CD14-positive monocyte (primary cell): ENCODE results near the gene SWT1. TPM values are rescaled to one million over a fixed set of nuclear protein-coding genes. Genes with fewer than 3 reads are reported as not detected.

Source experiments
- DNase-seq, 3 donors: peaks; one replicate each; pipeline ENCODE4 v3.0.0-alpha.2; 2011 to 2022
- H2AFZ ChIP-seq: 2 replicates; pipeline ENCODE4 v1.6.0; 2012; ENCODE audit warnings: mild to moderate bottlenecking, low read depth, low read length, inconsistent platforms; ENCODE audit not compliant: insufficient read depth, poor library complexity, severe bottlenecking
- H3K27ac ChIP-seq, 2 donors: 1 replicate in 1 of 2; 2 replicates in 1 of 2; pipeline ENCODE4 v1.5.1; 2012 to 2013; ENCODE audit warnings: low read length in 2 of 2, control low read depth in 1 of 2, inconsistent platforms in 1 of 2, low read depth in 1 of 2, mild to moderate bottlenecking in 1 of 2
- H3K27me3 ChIP-seq, 2 donors: one replicate each; pipeline versions ENCODE4 v1.6.0 to v1.6.1; 2011 to 2013; ENCODE audit warnings: low read length in 2 of 2; ENCODE audit not compliant: control insufficient read depth in 2 of 2, insufficient read depth in 2 of 2
- H3K36me3 ChIP-seq, 2 donors: replicated peaks in 1 of 2; 1 replicate in 1 of 2; 2 replicates in 1 of 2; pipeline versions ENCODE4 v1.5.1 to v1.6.1; 2012 to 2013; ENCODE audit warnings: low read length in 2 of 2, control low read depth in 1 of 2, inconsistent platforms in 1 of 2, mild to moderate bottlenecking in 1 of 2; ENCODE audit not compliant: insufficient read depth in 2 of 2, control insufficient read depth in 1 of 2
- H3K4me1 ChIP-seq, 2 donors: 1 replicate in 1 of 2; 2 replicates in 1 of 2; pipeline versions ENCODE4 v1.5.1 to v1.6.1; 2012 to 2013; ENCODE audit warnings: low read length in 2 of 2, control low read depth in 1 of 2, inconsistent platforms in 1 of 2, mild to moderate bottlenecking in 1 of 2, moderate library complexity in 1 of 2; ENCODE audit not compliant: insufficient read depth in 2 of 2, control insufficient read depth in 1 of 2
- H3K4me2 ChIP-seq: replicated peaks from 2 replicates; pipeline ENCODE3; 2012; ENCODE audit warnings: low read length, moderate library complexity, mild to moderate bottlenecking; ENCODE audit not compliant: poor library complexity, severe bottlenecking; ENCODE audit errors: extremely low read depth
- H3K4me3 ChIP-seq, 3 experiments: fragments of 200-600 bp in 1 of 3; sonication (generic) in 1 of 3; replicated peaks in 1 of 3; 1 replicate in 2 of 3; 2 replicates in 1 of 3; pipeline ENCODE4 v1.5.1; 2011 to 2013; ENCODE audit warnings: low read length in 3 of 3, mild to moderate bottlenecking in 3 of 3, control low read depth in 2 of 3, low read depth in 2 of 3, inconsistent platforms in 1 of 3, moderate library complexity in 1 of 3
- H3K79me2 ChIP-seq: 2 replicates; pipeline ENCODE4 v1.6.0; 2012; ENCODE audit warnings: mild to moderate bottlenecking, control low read depth, inconsistent platforms, low read length, moderate library complexity; ENCODE audit not compliant: insufficient read depth
- H3K9ac ChIP-seq: 2 replicates; pipeline ENCODE4 v1.6.0; 2017; ENCODE audit warnings: low read length, mild to moderate bottlenecking; ENCODE audit not compliant: insufficient read depth, poor library complexity, severe bottlenecking
- H3K9me3 ChIP-seq, 2 donors: replicated peaks in 1 of 2; 1 replicate in 1 of 2; 2 replicates in 1 of 2; pipeline versions ENCODE4 v1.5.1 to v1.6.1; 2012 to 2013; ENCODE audit warnings: low read length in 2 of 2, control low read depth in 1 of 2; ENCODE audit not compliant: control insufficient read depth in 1 of 2, insufficient read depth in 1 of 2
- H4K20me1 ChIP-seq: 2 replicates; pipeline ENCODE4 v1.6.0; 2012; ENCODE audit warnings: mild to moderate bottlenecking, low read length, control low read depth, moderate library complexity; ENCODE audit not compliant: insufficient read depth
- H3K27ac Mint-ChIP-seq, 7 donors: one replicate each; pipeline ENCODE4 v1.8.0; 2020; ENCODE audit warnings: mild to moderate bottlenecking in 7 of 7, mixed read lengths in 7 of 7, moderate library complexity in 6 of 7, inconsistent platforms in 2 of 7
- H3K27me3 Mint-ChIP-seq, 3 donors: one replicate each; pipeline ENCODE4 v1.8.0; 2021 to 2022; ENCODE audit warnings: low read depth in 3 of 3, mild to moderate bottlenecking in 3 of 3, mixed read lengths in 3 of 3, moderate library complexity in 3 of 3, inconsistent platforms in 1 of 3
- H3K36me3 Mint-ChIP-seq, 2 donors: one replicate each; pipeline ENCODE4 v1.8.0; 2020; ENCODE audit warnings: mixed read lengths in 2 of 2, inconsistent platforms in 1 of 2, mild to moderate bottlenecking in 1 of 2
- H3K4me1 Mint-ChIP-seq: one replicate; pipeline ENCODE4 v1.8.0; 2020; ENCODE audit warnings: mild to moderate bottlenecking, mixed read lengths
- H3K4me3 Mint-ChIP-seq, 2 donors: one replicate each; pipeline ENCODE4 v1.8.0; 2020; ENCODE audit warnings: mild to moderate bottlenecking in 2 of 2, mixed read lengths in 2 of 2, moderate library complexity in 1 of 2
- H3K9me3 Mint-ChIP-seq, 7 donors: one replicate each; pipeline ENCODE4 v1.8.0; 2020 to 2022; ENCODE audit warnings: mixed read lengths in 7 of 7, mild to moderate bottlenecking in 6 of 7, moderate library complexity in 6 of 7, inconsistent platforms in 2 of 7
- CTCF ChIP-seq: fragments of 200-600 bp; IDR thresholded peaks from one replicate; pipeline ENCODE4 v1.8.0; 2022; ENCODE audit warnings: antibody characterized with exemption, mild to moderate bottlenecking
- WGBS: methylation state at CpG from one replicate; pipeline ENCODE4 v1.1.5; 2013; ENCODE audit warnings: missing lambda C conversion rate; ENCODE audit not compliant: insufficient coverage; 5-methylcytosine and 5-hydroxymethylcytosine counted together
- intact Hi-C, 2 donors: fragments of 100-400 bp; cut with micrococcal nuclease; formaldehyde crosslinking; loops; one replicate each; pipeline versions ENCODE4 v1.15.0 to v1.15.1; 2023
- polyA plus RNA-seq, 3 donors: library from polyadenylated mRNA; depleted of rRNA in 1 of 3; unstranded in 2 of 3; stranded (reverse) in 1 of 3; fragments of 300-500 nt in 2 of 3; fragments of >200 nt in 1 of 3; fragmentation: Illumina TruSeq in 2 of 3; gene quantifications; 1 replicate in 2 of 3; 2 replicates in 1 of 3; pipeline ENCODE4 v1.2.3, GENCODE V29; 2012 to 2021

Gene SWT1
- polyA plus RNA-seq, 3 donors: 0.89 to 2.8 (median 1.7) TPM

- Histone ChIP-seq H4K20me1 (no peaks in the 10 kb centered on the region), H3K36me3 (no peaks in the 10 kb centered on the region), H3K4me3 (no peak overlapping the region), H3K27me3 (no peaks in the 10 kb centered on the region), H2AFZ (no peak overlapping the region), H3K79me2 (no peaks in the 10 kb centered on the region), H3K27ac (no peak overlapping the region), H3K9me3 (no peaks in the 10 kb centered on the region), H3K4me2 (no peak overlapping the region), H3K4me1 (no peaks in the 10 kb centered on the region), H3K9ac (no peak overlapping the region)
- no CpG with 5 or more reads among the region's 1 CpG for WGBS
- H3K4me1 Mint-ChIP-seq: no peaks in the 10 kb centered on the region
- no peaks in the 10 kb centered on the region for H3K27me3 Mint-ChIP-seq
- no peak overlapping the region for H3K4me3 Mint-ChIP-seq
- TF ChIP-seq CTCF: no peak
- H3K27ac Mint-ChIP-seq: no peak overlapping the region
- H3K36me3 Mint-ChIP-seq: peaks cover 0 to 4% of the 10 kb centered on the region in 2 donors
- intact Hi-C loops: no loop called here
- DNase-seq: no peak
- H3K9me3 Mint-ChIP-seq: peaks cover 0 to 5% (median 0%) of the 10 kb centered on the region in 7 donors
Measured at GRCh38 chr1:185239861-185240260, 82.9 kb downstream of the SWT1 start.

- Histone ChIP-seq H3K36me3 (no peaks in the 10 kb centered on the region), H3K4me2 (no peak overlapping the region), H4K20me1 (no peaks in the 10 kb centered on the region), H2AFZ (no peak overlapping the region), H3K4me1 (no peaks in the 10 kb centered on the region), H3K4me3 (no peak overlapping the region), H3K9ac (no peak overlapping the region), H3K27me3 (no peaks in the 10 kb centered on the region), H3K9me3 (no peaks in the 10 kb centered on the region), H3K27ac (no peak overlapping the region), H3K79me2 (no peaks in the 10 kb centered on the region)
- DNase-seq: no peak
- Mint-ChIP-seq H3K27ac (no peak overlapping the region), H3K36me3 (no peaks in the 10 kb centered on the region), H3K9me3 (peaks cover 0 to 5% (median 0%) of the 10 kb centered on the region in 7 donors), H3K4me1 (no peaks in the 10 kb centered on the region), H3K27me3 (no peaks in the 10 kb centered on the region), H3K4me3 (no peak overlapping the region)
- intact Hi-C loops: no loop called here
- TF ChIP-seq CTCF: no peak
Measured at GRCh38 chr1:185241127-185241526, 84.2 kb downstream of the SWT1 start.
